ENCODE data around the gene MRAS. TPM values are rescaled to one million over a fixed set of nuclear protein-coding genes. Genes with fewer than 3 reads are reported as not detected.

The MRAS gene
- total and polyA plus RNA-seq, 2 donors from 2014 or later, result 30.9 to 106 TPM

DNA sequence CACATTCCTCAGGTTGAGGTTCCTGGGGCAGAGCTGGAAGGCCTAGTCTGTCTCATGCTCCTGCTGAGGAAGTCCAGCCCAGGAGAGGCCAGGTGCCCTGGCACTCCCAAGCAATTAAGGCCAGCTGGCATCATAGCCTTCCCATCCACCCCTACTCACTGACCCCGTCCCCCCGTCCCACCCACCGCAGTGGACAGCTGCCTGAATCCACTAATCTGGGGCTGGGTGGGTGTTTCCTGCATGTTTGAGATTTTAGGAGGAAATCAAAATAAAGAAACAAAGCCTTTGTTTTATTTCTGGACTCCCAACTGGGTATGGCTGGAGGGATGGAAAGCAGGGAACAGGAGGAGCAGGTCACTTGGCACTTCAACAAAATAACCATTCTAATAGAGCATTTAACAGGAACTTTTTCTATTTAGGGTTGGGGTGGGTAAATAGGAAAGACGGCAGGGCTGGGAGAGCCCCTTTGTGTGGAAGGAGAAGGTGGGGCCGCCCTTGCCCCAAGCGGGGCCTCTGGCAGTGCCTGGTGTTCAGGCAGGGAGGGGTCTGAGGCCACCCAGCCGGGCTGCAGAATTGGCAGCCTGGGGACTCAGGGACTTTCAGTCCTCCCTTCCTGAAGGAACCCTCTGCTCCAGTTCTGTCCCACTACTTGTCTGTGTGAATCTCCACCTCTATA lies 8.5 kb downstream of the MRAS start:
- DNase-seq, result peak in 1 of 5 donors; percentile 86
- no peak overlapping the region for H3K4me3 ChIP-seq (ENCODE audit: low read length in 3 of 3)
- peaks cover 0 to 32% (median 24%) of the 10 kb centered on the region in 3 donors for H3K4me1 ChIP-seq (ENCODE audit: control insufficient read depth in 2 of 3, insufficient read depth in 2 of 3, low read depth in 1 of 3, low read length in 3 of 3)
- H3K27me3 ChIP-seq (ENCODE audit: control insufficient read depth, insufficient read depth, low read length), result no peaks in the 10 kb centered on the region
- H3K27ac ChIP-seq (ENCODE audit: low read depth in 2 of 2, low read length in 2 of 2), result no peak overlapping the region
- H3K9me3 ChIP-seq (ENCODE audit: control insufficient read depth in 2 of 3, insufficient read depth in 1 of 3, low read length in 3 of 3), result no peaks in the 10 kb centered on the region
- intact Hi-C loops (cut with DNase I), result no loop called here
- no peak for FAIRE-seq
- TF ChIP-seq, protein P1, sequence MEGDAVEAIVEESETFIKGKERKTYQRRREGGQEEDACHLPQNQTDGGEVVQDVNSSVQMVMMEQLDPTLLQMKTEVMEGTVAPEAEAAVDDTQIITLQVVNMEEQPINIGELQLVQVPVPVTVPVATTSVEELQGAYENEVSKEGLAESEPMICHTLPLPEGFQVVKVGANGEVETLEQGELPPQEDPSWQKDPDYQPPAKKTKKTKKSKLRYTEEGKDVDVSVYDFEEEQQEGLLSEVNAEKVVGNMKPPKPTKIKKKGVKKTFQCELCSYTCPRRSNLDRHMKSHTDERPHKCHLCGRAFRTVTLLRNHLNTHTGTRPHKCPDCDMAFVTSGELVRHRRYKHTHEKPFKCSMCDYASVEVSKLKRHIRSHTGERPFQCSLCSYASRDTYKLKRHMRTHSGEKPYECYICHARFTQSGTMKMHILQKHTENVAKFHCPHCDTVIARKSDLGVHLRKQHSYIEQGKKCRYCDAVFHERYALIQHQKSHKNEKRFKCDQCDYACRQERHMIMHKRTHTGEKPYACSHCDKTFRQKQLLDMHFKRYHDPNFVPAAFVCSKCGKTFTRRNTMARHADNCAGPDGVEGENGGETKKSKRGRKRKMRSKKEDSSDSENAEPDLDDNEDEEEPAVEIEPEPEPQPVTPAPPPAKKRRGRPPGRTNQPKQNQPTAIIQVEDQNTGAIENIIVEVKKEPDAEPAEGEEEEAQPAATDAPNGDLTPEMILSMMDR (IDR thresholded peaks at IDR 0.05; ENCODE audit: borderline replicate concordance, extremely low read depth, insufficient read depth), result no peak
- no peaks in the 10 kb centered on the region for H3K36me3 ChIP-seq (ENCODE audit: control insufficient read depth in 2 of 3, insufficient read depth in 3 of 3, low read length in 3 of 3)
- H3K9ac ChIP-seq (ENCODE audit: low read length in 3 of 3), result no peak overlapping the region

DNA sequence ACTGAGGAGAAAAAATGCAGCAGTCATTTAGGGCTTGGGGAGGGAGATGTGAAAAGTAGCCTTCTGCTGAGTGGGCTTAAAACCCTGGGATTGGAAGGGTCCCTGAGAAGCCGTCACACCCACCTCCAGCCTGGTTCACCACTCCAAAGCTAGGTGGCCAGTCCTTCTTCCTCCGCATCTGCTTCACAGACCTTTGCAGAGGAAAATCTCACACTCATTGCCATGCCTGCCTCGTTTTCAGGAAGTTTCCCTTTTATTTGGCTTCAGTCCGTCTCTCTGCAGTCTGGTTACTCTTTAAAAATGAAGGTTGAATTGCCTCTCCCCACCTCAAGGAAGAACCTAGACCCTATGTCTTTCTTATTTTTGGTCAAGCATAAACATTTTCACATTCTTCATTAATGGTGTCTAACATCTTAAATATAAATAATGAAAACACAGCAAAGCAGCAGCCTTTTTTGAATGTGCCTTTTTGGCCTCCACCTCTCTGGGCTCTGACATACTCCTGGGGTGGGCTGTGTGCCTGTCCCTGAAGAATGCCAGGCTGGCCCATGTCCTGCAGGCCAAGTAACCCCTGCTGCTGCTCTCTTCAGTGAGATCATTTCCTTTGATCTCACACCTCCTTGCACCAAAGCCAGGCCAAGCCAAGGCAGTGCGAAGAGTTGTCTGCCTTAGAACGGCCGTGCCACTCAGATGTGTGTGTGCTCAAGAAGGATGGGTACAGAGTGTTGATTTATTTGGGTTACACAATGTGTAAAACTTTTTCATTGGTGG lies 11.0 kb downstream of the MRAS start:
- Histone ChIP-seq H3K27me3 (ENCODE audit: control insufficient read depth, insufficient read depth, low read length) (no peaks in the 10 kb centered on the region), H3K36me3 (ENCODE audit: control insufficient read depth in 2 of 3, insufficient read depth in 3 of 3, low read length in 3 of 3) (no peaks in the 10 kb centered on the region), H3K27ac (ENCODE audit: low read depth in 2 of 2, low read length in 2 of 2) (peak overlapping the region in 1 of 2 donors; percentile 24), H3K9ac (ENCODE audit: low read length in 3 of 3) (no peak overlapping the region), H3K4me1 (ENCODE audit: control insufficient read depth in 2 of 3, insufficient read depth in 2 of 3, low read depth in 1 of 3, low read length in 3 of 3) (peaks cover 3 to 44% (median 32%) of the 10 kb centered on the region in 3 donors), H3K9me3 (ENCODE audit: control insufficient read depth in 2 of 3, insufficient read depth in 1 of 3, low read length in 3 of 3) (no peaks in the 10 kb centered on the region), H3K4me3 (ENCODE audit: low read length in 3 of 3) (no peak overlapping the region)
- intact Hi-C loops (cut with DNase I), result no loop called here
- no peak for FAIRE-seq
- no peak for DNase-seq
- TF ChIP-seq, protein P1 (IDR thresholded peaks at IDR 0.05; ENCODE audit: borderline replicate concordance, extremely low read depth, insufficient read depth), result no peak

- intact Hi-C loops (cut with DNase I), result no loop called here
- Histone ChIP-seq H3K27me3 (ENCODE audit: control insufficient read depth, insufficient read depth, low read length) (no peaks in the 10 kb centered on the region), H3K4me3 (ENCODE audit: low read length in 3 of 3) (no peak overlapping the region), H3K36me3 (ENCODE audit: control insufficient read depth in 2 of 3, insufficient read depth in 3 of 3, low read length in 3 of 3) (no peaks in the 10 kb centered on the region), H3K9ac (ENCODE audit: low read length in 3 of 3) (no peak overlapping the region), H3K4me1 (ENCODE audit: control insufficient read depth in 2 of 3, insufficient read depth in 2 of 3, low read depth in 1 of 3, low read length in 3 of 3) (peaks cover 3 to 47% (median 32%) of the 10 kb centered on the region in 3 donors), H3K27ac (ENCODE audit: low read depth in 2 of 2, low read length in 2 of 2) (peak overlapping the region; percentile 68 to 95), H3K9me3 (ENCODE audit: control insufficient read depth in 2 of 3, insufficient read depth in 1 of 3, low read length in 3 of 3) (no peaks in the 10 kb centered on the region)
- FAIRE-seq (no peak), DNase-seq (no peak)
- TF ChIP-seq, protein P1 (IDR thresholded peaks at IDR 0.05; ENCODE audit: borderline replicate concordance, extremely low read depth, insufficient read depth), result no peak
Measured at GRCh38 chr3:138359919-138360868, 11.8 kb downstream of the MRAS start.
